Trophoblast cell (in vitro differentiated cells and primary cell): ENCODE measurements around the gene BSND.
A peak's percentile ranks its signal among the peaks of the same experiment; 100 is the strongest.

Experiments used
- DNase-seq, 2 donors: peaks; one replicate each; pipeline ENCODE4 v3.0.0-alpha.2; 2016
- H2AFZ ChIP-seq: 2 replicates; pipeline ENCODE4 v1.6.1; 2013; ENCODE audit warnings: low read length, moderate library complexity, mild to moderate bottlenecking; ENCODE audit not compliant: insufficient read depth, poor library complexity
- H2AK5ac ChIP-seq: 2 replicates; pipeline ENCODE4 v1.6.1; 2013; ENCODE audit warnings: mild to moderate bottlenecking, low read length
- H2BK120ac ChIP-seq: 2 replicates; pipeline ENCODE4 v1.6.1; 2013; ENCODE audit warnings: low read length, mild to moderate bottlenecking, moderate library complexity; ENCODE audit not compliant: insufficient read depth, poor library complexity
- H2BK12ac ChIP-seq: 2 replicates; pipeline ENCODE4 v1.6.1; 2013; ENCODE audit warnings: mild to moderate bottlenecking, low read length, moderate library complexity
- H2BK5ac ChIP-seq: 2 replicates; pipeline ENCODE4 v1.6.1; 2013; ENCODE audit warnings: low read length, low read depth, moderate library complexity, mild to moderate bottlenecking; ENCODE audit not compliant: poor library complexity
- H3K14ac ChIP-seq: 2 replicates; pipeline ENCODE4 v1.6.1; 2013; ENCODE audit warnings: mild to moderate bottlenecking, low read length
- H3K18ac ChIP-seq: 2 replicates; pipeline ENCODE4 v1.6.1; 2013; ENCODE audit warnings: mild to moderate bottlenecking, low read length
- H3K23ac ChIP-seq: 2 replicates; pipeline ENCODE4 v1.6.1; 2013; ENCODE audit warnings: low read length
- H3K27ac ChIP-seq: 2 replicates; pipeline ENCODE4 v1.5.1; 2013; ENCODE audit warnings: low read depth, mild to moderate bottlenecking, inconsistent platforms, low read length, moderate library complexity
- H3K27me3 ChIP-seq: 2 replicates; pipeline ENCODE4 v1.6.1; 2013; ENCODE audit warnings: inconsistent platforms, mild to moderate bottlenecking, low read length, moderate library complexity; ENCODE audit not compliant: insufficient read depth
- H3K36me3 ChIP-seq, 2 experiments: 1 replicate in 1 of 2; 2 replicates in 1 of 2; pipeline ENCODE4 v1.6.1; 2013; ENCODE audit warnings: low read length in 2 of 2, mild to moderate bottlenecking in 2 of 2, moderate library complexity in 1 of 2; ENCODE audit not compliant: insufficient read depth in 2 of 2, control insufficient read depth in 1 of 2
- H3K4ac ChIP-seq: 2 replicates; pipeline ENCODE4 v1.6.1; 2013; ENCODE audit warnings: low read depth, mild to moderate bottlenecking, low read length, moderate library complexity
- H3K4me1 ChIP-seq, 2 experiments: 1 replicate in 1 of 2; 2 replicates in 1 of 2; pipeline ENCODE4 v1.6.1; 2013; ENCODE audit warnings: low read length in 2 of 2, mild to moderate bottlenecking in 2 of 2, moderate library complexity in 1 of 2; ENCODE audit not compliant: insufficient read depth in 2 of 2, control insufficient read depth in 1 of 2
- H3K4me2 ChIP-seq: 2 replicates; pipeline ENCODE4 v1.6.1; 2013; ENCODE audit warnings: inconsistent platforms, mild to moderate bottlenecking, low read length, moderate library complexity
- H3K4me3 ChIP-seq: 2 replicates; pipeline ENCODE4 v1.5.1; 2013; ENCODE audit warnings: mild to moderate bottlenecking, low read depth, low read length, inconsistent platforms
- H3K79me1 ChIP-seq: one replicate; pipeline ENCODE4 v1.6.1; 2013; ENCODE audit warnings: low read length
- H3K79me2 ChIP-seq: 2 replicates; pipeline ENCODE4 v1.6.1; 2013; ENCODE audit warnings: low read length, mild to moderate bottlenecking; ENCODE audit not compliant: control insufficient read depth, insufficient read depth, poor library complexity
- H3K9ac ChIP-seq: 2 replicates; pipeline ENCODE4 v1.6.1; 2013; ENCODE audit warnings: mild to moderate bottlenecking, low read length
- H3K9me3 ChIP-seq: 2 replicates; pipeline ENCODE4 v1.6.1; 2013; ENCODE audit warnings: low read depth, mild to moderate bottlenecking, control low read depth, inconsistent platforms, low read length; ENCODE audit not compliant: insufficient read depth
- H4K12ac ChIP-seq: 2 replicates; pipeline ENCODE4 v1.6.1; 2013; ENCODE audit warnings: low read depth, mild to moderate bottlenecking, low read length, moderate library complexity
- H4K8ac ChIP-seq: 2 replicates; pipeline ENCODE4 v1.6.1; 2013; ENCODE audit warnings: low read depth, mild to moderate bottlenecking, low read length, moderate library complexity
- H4K91ac ChIP-seq: one replicate; pipeline ENCODE4 v1.6.1; 2013; ENCODE audit warnings: low read depth, mild to moderate bottlenecking, low read length, moderate library complexity
- WGBS: extraction: QIAGEN DNeasy Blood & Tissue Kit; methylation state at CpG from one replicate; pipeline ENCODE4 v1.1.7; 2013; ENCODE audit warnings: missing lambda C conversion rate; ENCODE audit not compliant: insufficient read length, insufficient coverage; ENCODE audit errors: extremely low coverage; 5-methylcytosine and 5-hydroxymethylcytosine counted together

The BSND gene

DNA sequence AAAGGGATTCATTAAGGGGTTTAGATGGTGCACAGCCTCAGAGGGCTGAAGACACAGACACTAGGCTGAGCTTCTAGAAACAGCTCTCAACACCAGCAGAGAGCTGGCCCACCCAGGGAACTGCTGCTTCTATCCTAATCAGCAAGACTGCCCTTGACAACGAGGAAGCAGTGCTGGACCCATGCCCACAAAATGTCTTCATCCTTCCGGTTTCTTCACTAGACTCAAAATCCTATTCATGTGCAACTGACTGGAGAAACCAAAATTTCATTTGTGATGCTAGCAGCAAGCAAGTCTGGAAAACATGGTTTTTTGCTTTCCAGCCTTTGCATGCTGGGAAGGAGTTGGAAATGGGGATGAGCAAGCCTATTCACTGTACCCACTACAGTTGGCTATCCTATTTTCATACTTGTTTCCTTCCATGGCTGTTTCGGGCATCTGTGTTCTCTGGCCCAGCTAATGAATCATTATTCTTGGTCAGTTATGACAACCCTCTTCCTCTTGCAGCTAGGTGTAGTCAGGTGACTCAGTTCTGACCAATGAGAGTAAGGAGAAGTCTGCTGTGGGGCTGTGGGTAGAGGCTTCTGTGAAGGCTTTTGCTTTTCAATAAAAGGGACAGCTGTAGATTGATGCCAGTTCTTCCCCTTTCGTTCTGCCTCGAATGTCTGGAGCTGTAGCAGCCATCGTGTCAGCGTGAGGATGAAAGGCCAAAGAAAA, 33.0 kb upstream of the BSND start:
- Histone ChIP-seq H3K27me3 (no peaks in the 10 kb centered on the region), H3K79me1 (peaks cover 2% of the 10 kb centered on the region), H4K8ac (no peak overlapping the region), H3K36me3 (no peaks in the 10 kb centered on the region), H2BK12ac (no peak overlapping the region), H3K9me3 (no peaks in the 10 kb centered on the region), H3K23ac (no peak overlapping the region), H3K4me1 (peaks cover 4 to 5% of the 10 kb centered on the region in 2 experiments), H3K79me2 (no peaks in the 10 kb centered on the region), H3K4me3 (no peak overlapping the region), H3K14ac (no peak overlapping the region), H4K12ac (no peak overlapping the region), H2AK5ac (no peak overlapping the region), H3K18ac (no peak overlapping the region), H2BK5ac (no peak overlapping the region), H3K4ac (no peak overlapping the region), H2AFZ (no peak overlapping the region), H4K91ac (no peak overlapping the region), H3K4me2 (no peak overlapping the region), H2BK120ac (no peak overlapping the region), H3K9ac (no peak overlapping the region), H3K27ac (no peak overlapping the region)
- no CpG with 5 or more reads among the region's 7 CpGs for WGBS
- peak in 1 of 2 donors; percentile 39 for DNase-seq

- no peak overlapping the region for H2BK5ac ChIP-seq
- H3K4me1 ChIP-seq, result peaks cover 4 to 5% of the 10 kb centered on the region in 2 experiments
- H3K4ac ChIP-seq, result no peak overlapping the region
- WGBS, result no CpG with 5 or more reads among the region's 5 CpGs
- H3K4me3 ChIP-seq, result no peak overlapping the region
- DNase-seq, result no peak
- H3K27ac ChIP-seq, result no peak overlapping the region
- H3K79me2 ChIP-seq, result no peaks in the 10 kb centered on the region
- no peak overlapping the region for H4K8ac ChIP-seq
- no peak overlapping the region for H3K14ac ChIP-seq
- peak overlapping the region; percentile 20 for H2BK12ac ChIP-seq
- H4K91ac ChIP-seq, result no peak overlapping the region
- no peak overlapping the region for H4K12ac ChIP-seq
- no peak overlapping the region for H2AFZ ChIP-seq
- H3K23ac ChIP-seq, result no peak overlapping the region
- H2BK120ac ChIP-seq, result no peak overlapping the region
- no peak overlapping the region for H2AK5ac ChIP-seq
- H3K9me3 ChIP-seq, result no peaks in the 10 kb centered on the region
- H3K9ac ChIP-seq, result no peak overlapping the region
- peaks cover 2% of the 10 kb centered on the region for H3K79me1 ChIP-seq
- no peak overlapping the region for H3K4me2 ChIP-seq
- no peak overlapping the region for H3K18ac ChIP-seq
- no peaks in the 10 kb centered on the region for H3K27me3 ChIP-seq
- no peaks in the 10 kb centered on the region for H3K36me3 ChIP-seq
Measured at GRCh38 chr1:54967372-54967771, 31.4 kb upstream of the BSND start.

- H3K18ac ChIP-seq, result no peak overlapping the region
- H3K9me3 ChIP-seq, result no peaks in the 10 kb centered on the region
- no peak overlapping the region for H3K27ac ChIP-seq
- no peak overlapping the region for H3K4ac ChIP-seq
- H3K79me2 ChIP-seq, result no peaks in the 10 kb centered on the region
- WGBS, result no CpG with 5 or more reads among the region's 4 CpGs
- no peak overlapping the region for H3K23ac ChIP-seq
- no peak overlapping the region for H2AK5ac ChIP-seq
- H2BK120ac ChIP-seq, result no peak overlapping the region
- H3K79me1 ChIP-seq, result peaks cover 2% of the 10 kb centered on the region
- no peak overlapping the region for H2AFZ ChIP-seq
- no peak overlapping the region for H4K12ac ChIP-seq
- no peak overlapping the region for H4K91ac ChIP-seq
- no peak overlapping the region for H3K14ac ChIP-seq
- DNase-seq, result no peak
- no peak overlapping the region for H2BK12ac ChIP-seq
- no peak overlapping the region for H3K4me2 ChIP-seq
- no peaks in the 10 kb centered on the region for H3K27me3 ChIP-seq
- no peak overlapping the region for H2BK5ac ChIP-seq
- no peaks in the 10 kb centered on the region for H3K36me3 ChIP-seq
- no peak overlapping the region for H3K4me3 ChIP-seq
- H3K9ac ChIP-seq, result no peak overlapping the region
- H4K8ac ChIP-seq, result no peak overlapping the region
- peaks cover 4 to 5% of the 10 kb centered on the region in 2 experiments for H3K4me1 ChIP-seq
Measured at GRCh38 chr1:54968551-54968950, 30.2 kb upstream of the BSND start.

DNA sequence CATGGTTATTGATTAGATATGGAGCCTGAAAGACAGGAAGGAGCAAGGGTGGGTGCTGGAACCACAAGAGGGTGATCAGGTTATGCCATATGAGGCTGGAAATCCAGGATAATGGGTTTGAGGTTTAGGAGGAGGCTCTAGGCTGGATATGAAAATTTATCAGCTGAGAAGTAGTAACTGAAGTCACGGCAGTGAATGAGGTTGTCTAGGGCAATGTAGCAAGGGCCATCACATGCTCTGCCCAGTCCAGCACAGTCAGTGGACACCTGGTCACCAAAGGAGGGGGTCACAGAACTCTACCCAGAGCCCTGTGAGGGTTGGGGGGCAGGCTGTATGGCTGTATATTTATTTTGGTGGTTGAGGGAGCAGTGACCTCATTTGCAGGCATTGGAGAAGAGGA, 28.9 kb upstream of the BSND start:
- H3K27ac ChIP-seq, result no peak overlapping the region
- no peak overlapping the region for H3K4me3 ChIP-seq
- no peak overlapping the region for H3K14ac ChIP-seq
- no peaks in the 10 kb centered on the region for H3K27me3 ChIP-seq
- no peak for DNase-seq
- no peak overlapping the region for H2BK12ac ChIP-seq
- no peaks in the 10 kb centered on the region for H3K9me3 ChIP-seq
- no peak overlapping the region for H4K91ac ChIP-seq
- H2AK5ac ChIP-seq, result no peak overlapping the region
- no peak overlapping the region for H2AFZ ChIP-seq
- H3K79me1 ChIP-seq, result peaks cover 2% of the 10 kb centered on the region
- H3K4ac ChIP-seq, result no peak overlapping the region
- H3K36me3 ChIP-seq, result no peaks in the 10 kb centered on the region
- H3K23ac ChIP-seq, result no peak overlapping the region
- H4K12ac ChIP-seq, result no peak overlapping the region
- H3K4me1 ChIP-seq, result peaks cover 4 to 5% of the 10 kb centered on the region in 2 experiments
- H3K18ac ChIP-seq, result no peak overlapping the region
- H2BK120ac ChIP-seq, result no peak overlapping the region
- no peak overlapping the region for H4K8ac ChIP-seq
- no peaks in the 10 kb centered on the region for H3K79me2 ChIP-seq
- no CpG with 5 or more reads among the region's 1 CpG for WGBS
- no peak overlapping the region for H3K9ac ChIP-seq
- no peak overlapping the region for H3K4me2 ChIP-seq
- no peak overlapping the region for H2BK5ac ChIP-seq
